Measurements from ENCODE around the gene FHL3. TPM values are rescaled to one million over a fixed set of nuclear protein-coding genes. Genes with fewer than 3 reads are reported as not detected.

The FHL3 gene
- total and polyA plus RNA-seq, 8 donors = 0.58 to 30.4 (median 19.9) TPM

GRCh38 chr1:38045401-38046332 is 40.4 kb upstream of the FHL3 start:
- Histone ChIP-seq H3K36me3 (no peaks in the 10 kb centered on the region), H3K27ac (no peak overlapping the region), H3K4me3 (peak overlapping the region; percentile 62 to 77 (median 69)), H3K27me3 (peaks cover 36 to 89% (median 69%) of the 10 kb centered on the region in 3 donors), H3K9me3 (no peaks in the 10 kb centered on the region), H3K4me1 (peaks cover 32 to 40% (median 34%) of the 10 kb centered on the region in 4 donors)
- DNase-seq = peak in 1 of 2 donors; percentile 48
- 1 to 5% (median 3%) methylated on average over 17 to 115 of the region's 115 CpGs for WGBS, 5 donors
- intact Hi-C loops (cut with DNase I; ENCODE audit: low total_unique reads) = no loop called here
- no peak for TF ChIP-seq EP300 (IDR thresholded peaks at IDR 0.05)
- TF ChIP-seq POLR2A (IDR thresholded peaks at IDR 0.05) = no peak
- no peak for TF ChIP-seq POLR2AphosphoS5 (IDR thresholded peaks at IDR 0.05)
- TF ChIP-seq, protein P1, sequence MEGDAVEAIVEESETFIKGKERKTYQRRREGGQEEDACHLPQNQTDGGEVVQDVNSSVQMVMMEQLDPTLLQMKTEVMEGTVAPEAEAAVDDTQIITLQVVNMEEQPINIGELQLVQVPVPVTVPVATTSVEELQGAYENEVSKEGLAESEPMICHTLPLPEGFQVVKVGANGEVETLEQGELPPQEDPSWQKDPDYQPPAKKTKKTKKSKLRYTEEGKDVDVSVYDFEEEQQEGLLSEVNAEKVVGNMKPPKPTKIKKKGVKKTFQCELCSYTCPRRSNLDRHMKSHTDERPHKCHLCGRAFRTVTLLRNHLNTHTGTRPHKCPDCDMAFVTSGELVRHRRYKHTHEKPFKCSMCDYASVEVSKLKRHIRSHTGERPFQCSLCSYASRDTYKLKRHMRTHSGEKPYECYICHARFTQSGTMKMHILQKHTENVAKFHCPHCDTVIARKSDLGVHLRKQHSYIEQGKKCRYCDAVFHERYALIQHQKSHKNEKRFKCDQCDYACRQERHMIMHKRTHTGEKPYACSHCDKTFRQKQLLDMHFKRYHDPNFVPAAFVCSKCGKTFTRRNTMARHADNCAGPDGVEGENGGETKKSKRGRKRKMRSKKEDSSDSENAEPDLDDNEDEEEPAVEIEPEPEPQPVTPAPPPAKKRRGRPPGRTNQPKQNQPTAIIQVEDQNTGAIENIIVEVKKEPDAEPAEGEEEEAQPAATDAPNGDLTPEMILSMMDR (IDR thresholded peaks at IDR 0.05) = no peak

GRCh38 chr1:38044221-38045215 is 39.2 kb upstream of the FHL3 start:
- Histone ChIP-seq H3K4me3 (peak overlapping the region in 3 of 4 donors; percentile 0 to 34 (median 27)), H3K9me3 (no peaks in the 10 kb centered on the region), H3K27me3 (peaks cover 36 to 97% (median 72%) of the 10 kb centered on the region in 3 donors), H3K36me3 (no peaks in the 10 kb centered on the region), H3K27ac (no peak overlapping the region), H3K4me1 (peaks cover 32 to 40% (median 34%) of the 10 kb centered on the region in 4 donors)
- TF ChIP-seq POLR2A (IDR thresholded peaks at IDR 0.05) = no peak
- TF ChIP-seq POLR2AphosphoS5 (IDR thresholded peaks at IDR 0.05) = no peak
- no peak for TF ChIP-seq EP300 (IDR thresholded peaks at IDR 0.05)
- TF ChIP-seq, protein P1 (IDR thresholded peaks at IDR 0.05) = no peak
- WGBS, 5 donors = 4 to 9% (median 8%) methylated on average over 58 to 70 of the region's 70 CpGs
- intact Hi-C loops (cut with DNase I; ENCODE audit: low total_unique reads) = no loop called here
- DNase-seq = peak in 1 of 2 donors; percentile 28

- 82 to 89% (median 84%) methylated on average over 10 to 12 of the region's 12 CpGs for WGBS, 5 donors
- intact Hi-C loops (cut with DNase I; ENCODE audit: low total_unique reads) = no loop called here
- peaks cover 36 to 96% (median 69%) of the 10 kb centered on the region in 3 donors for H3K27me3 ChIP-seq
Measured at GRCh38 chr1:38043036-38043747, 37.9 kb upstream of the FHL3 start.

More at GRCh38 chr1:38043036-38043747, 37.9 kb upstream of the FHL3 start:
- Histone ChIP-seq H3K4me3 (no peak overlapping the region), H3K4me1 (peaks cover 32 to 39% (median 33%) of the 10 kb centered on the region in 4 donors), H3K9me3 (no peaks in the 10 kb centered on the region), H3K27ac (no peak overlapping the region), H3K36me3 (no peaks in the 10 kb centered on the region)
- TF ChIP-seq EP300 (IDR thresholded peaks at IDR 0.05) (no peak), POLR2A (IDR thresholded peaks at IDR 0.05) (no peak), POLR2AphosphoS5 (IDR thresholded peaks at IDR 0.05) (no peak)
- TF ChIP-seq, protein P1 (IDR thresholded peaks at IDR 0.05) = no peak
- DNase-seq = no peak

All from stomach (tissue), 9 donors.